Measurements from ENCODE around the gene GIPC2. TPM values are rescaled to one million over a fixed set of nuclear protein-coding genes. Genes with fewer than 3 reads are reported as not detected.

Gene GIPC2
- total and polyA plus RNA-seq, 2 donors (not counting 3 experiments of a cell fraction or from before 2014, with no cell fraction given): 2.8 to 9.6 TPM

GRCh38 chr1:78178816-78179215 is 133.1 kb downstream of the GIPC2 start:
- no peaks in the 10 kb centered on the region for H3K36me3 ChIP-seq (ENCODE audit: control insufficient read depth in 2 of 2, extremely low read depth in 1 of 2, insufficient read depth in 2 of 2, low read length in 2 of 2)
- intact Hi-C loops (cut with micrococcal nuclease): no loop called here
- H3K9ac ChIP-seq (replicated peaks; ENCODE audit: extremely low read depth, insufficient read depth, low read length): no peak overlapping the region
- H4K20me1 ChIP-seq (replicated peaks; ENCODE audit: control insufficient read depth, extremely low read depth, insufficient read depth, low read length): no peaks in the 10 kb centered on the region
- BruUV-seq (replicated peaks): no TSS peak
- H3K27me3 ChIP-seq (ENCODE audit: control insufficient read depth in 2 of 2, insufficient read depth in 2 of 2, low read length in 2 of 2): no peaks in the 10 kb centered on the region
- H2AFZ ChIP-seq (ENCODE audit: low read depth, low read length): no peak overlapping the region
- CTCF ChIA-PET: no interaction called here
- POLR2A ChIA-PET: no interaction called here
- no peaks in the 10 kb centered on the region for H3K9me1 ChIP-seq (replicated peaks; ENCODE audit: control insufficient read depth, extremely low read depth, insufficient read depth, low read length)
- no peak overlapping the region for H3K4me2 ChIP-seq (ENCODE audit: insufficient read depth, low read length)
- H3K9me3 ChIP-seq (replicated peaks; ENCODE audit: control insufficient read depth, insufficient read depth, low read length): no peaks in the 10 kb centered on the region
- H3K79me2 ChIP-seq (ENCODE audit: control insufficient read depth, insufficient read depth, low read length): no peaks in the 10 kb centered on the region
- no peaks in the 10 kb centered on the region for H3K4me1 ChIP-seq (ENCODE audit: control insufficient read depth, extremely low read depth, insufficient read depth, low read length)
- no peak for TF ChIP-seq JUN (IDR thresholded peaks at IDR 0.05; ENCODE audit: borderline replicate concordance, insufficient read depth, insufficient read length, low read depth)
- no peak for TF ChIP-seq POLR2A (IDR thresholded peaks at IDR 0.05; ENCODE audit: low read depth, low read length)
- no peak for TF ChIP-seq EZH2 (IDR thresholded peaks at IDR 0.05; ENCODE audit: borderline replicate concordance, low read depth, low read length, severe bottlenecking)
- no peak for TF ChIP-seq FOS (IDR thresholded peaks at IDR 0.05; ENCODE audit: borderline replicate concordance, insufficient read depth, low read length)
- no peak for TF ChIP-seq MAX (IDR thresholded peaks at IDR 0.05; ENCODE audit: insufficient read depth, insufficient read length)
- no peak for TF ChIP-seq CTCF (IDR thresholded peaks at IDR 0.05; ENCODE audit: extremely low read depth in 1 of 2, insufficient read depth in 1 of 2, low read depth in 1 of 2, low read length in 2 of 2)
- TF ChIP-seq GATA2 (IDR thresholded peaks at IDR 0.05; ENCODE audit: insufficient read depth, insufficient read length, low read depth, low read length): no peak
- TF ChIP-seq MYC (IDR thresholded peaks at IDR 0.05; ENCODE audit: low read depth, low read length): no peak
- TF ChIP-seq POLR2AphosphoS5 (IDR thresholded peaks at IDR 0.05; ENCODE audit: insufficient read depth, low read depth, low read length): no peak
- no peak overlapping the region for H3K27ac ChIP-seq (ENCODE audit: insufficient read depth, low read depth, low read length)
- dilution Hi-C loops (cut with MboI; ENCODE audit: extremely low pct_ligation_motif_present, low sequenced_read_pairs): no loop called here
- H3K4me3 ChIP-seq (replicated peaks in 1 of 3; ENCODE audit: insufficient read depth in 1 of 3, low read depth in 1 of 3, low read length in 3 of 3): no peak overlapping the region
- no peak for DNase-seq (ENCODE audit: low read depth, low spot score)
- FAIRE-seq: no peak
